ENCODE data around the gene PALLD.
"Not testable (repeated sequence)": the region's sequence is repeated elsewhere in the genome, so short reads cannot be mapped to it uniquely, and the experiment has no call there.

The PALLD gene

DNA sequence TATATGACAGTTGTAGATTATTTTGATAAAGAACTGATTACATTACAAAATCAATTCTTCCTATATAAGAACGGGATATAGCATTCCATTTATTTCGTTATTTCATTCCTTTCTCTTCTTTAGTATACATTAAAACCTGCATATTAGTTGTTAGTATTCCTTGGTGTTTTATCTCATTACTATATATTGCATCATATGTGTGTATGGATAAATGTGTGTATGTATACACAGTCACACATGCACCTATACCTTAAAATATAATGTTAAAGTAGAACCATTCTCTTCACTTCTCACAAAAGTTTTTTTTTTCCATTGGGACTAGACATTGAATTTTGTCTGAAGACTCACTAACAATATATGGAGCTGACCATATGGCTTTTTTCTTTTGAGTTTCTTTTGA lies 5.3 kb upstream of the PALLD start:
- DNase-seq (ENCODE audit: low read depth in 2 of 2): no peak

DNA sequence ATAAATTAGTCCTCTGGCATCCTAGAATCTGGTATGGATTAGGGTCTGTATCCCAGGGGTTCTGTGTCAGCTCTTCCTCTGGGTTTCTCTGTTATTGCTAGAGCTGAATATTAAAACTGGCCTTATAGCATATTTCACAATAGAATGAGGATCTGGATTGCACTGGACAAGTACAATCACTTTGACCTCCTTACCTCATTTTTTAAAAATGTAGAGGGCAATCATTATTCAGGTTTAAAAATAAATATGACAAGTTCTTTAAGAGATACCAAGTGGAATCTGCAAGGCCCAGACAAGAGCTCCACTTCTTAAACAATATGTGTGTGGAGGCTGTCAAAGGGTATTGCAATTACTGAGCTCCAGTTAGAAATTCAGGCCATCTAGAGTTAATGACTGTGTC lies 1.4 kb downstream of the PALLD start:
- DNase-seq (ENCODE audit: low read depth in 2 of 2): no peak

DNA sequence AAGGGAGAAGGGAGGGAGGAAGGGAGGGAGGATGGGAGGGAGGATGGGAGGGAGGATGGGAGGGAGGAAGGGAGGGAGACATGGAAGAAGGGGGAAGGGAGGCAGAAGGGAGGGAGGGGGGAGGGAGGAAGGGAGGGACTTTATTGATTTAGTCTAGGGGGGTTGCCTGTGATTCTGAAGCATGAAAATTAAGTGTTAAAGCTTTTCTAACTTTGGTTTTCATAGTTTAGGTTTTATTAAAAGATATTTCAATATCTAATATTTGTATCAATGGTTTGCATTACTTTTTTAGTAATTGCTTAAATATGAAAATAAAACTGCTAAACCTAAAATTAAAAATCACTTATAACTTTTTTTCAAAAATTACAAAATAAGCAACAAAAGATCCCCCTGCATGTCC lies 2.4 kb downstream of the PALLD start:
- DNase-seq (ENCODE audit: low read depth in 2 of 2): no peak

DNA sequence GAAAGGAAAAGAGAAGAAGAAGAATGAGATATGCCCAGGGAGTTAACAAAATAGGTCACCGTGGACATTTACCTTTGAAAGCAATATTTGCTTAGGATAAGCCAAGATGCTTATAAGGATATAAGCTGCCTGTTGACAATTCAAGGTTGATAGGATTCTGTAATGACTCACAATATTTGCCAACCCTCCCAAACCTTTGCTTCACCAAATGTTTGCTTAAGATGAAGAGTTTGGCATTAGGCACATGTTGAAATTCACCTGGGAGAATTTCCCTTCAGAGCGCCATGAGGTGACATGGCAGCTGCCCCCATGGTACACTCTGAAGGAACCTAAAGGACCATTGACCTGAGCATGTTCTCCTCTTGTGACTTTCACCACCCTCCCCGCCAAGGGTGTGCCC lies 4.6 kb downstream of the PALLD start:
- no peak for DNase-seq (ENCODE audit: low read depth in 2 of 2)

DNA sequence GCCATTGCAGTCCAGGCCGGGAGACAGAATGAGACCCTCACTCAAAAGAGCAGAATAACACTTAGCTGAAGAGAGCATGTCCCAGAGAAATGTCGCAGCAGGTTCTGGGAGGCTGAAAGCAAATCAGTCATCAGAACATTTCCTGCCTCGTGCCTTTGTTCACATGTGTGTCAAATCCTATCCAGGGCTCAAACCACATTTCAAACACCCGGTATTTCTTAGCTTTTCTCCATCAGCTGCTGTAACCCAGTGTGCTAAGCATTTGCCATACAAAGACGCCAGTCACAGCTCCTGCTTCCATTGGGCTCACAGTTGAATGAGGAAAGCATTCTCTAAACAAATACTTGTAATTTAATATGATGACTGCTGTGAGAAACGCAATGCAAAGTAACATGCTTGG lies 6.0 kb downstream of the PALLD start:
- DNase-seq (ENCODE audit: low read depth in 2 of 2): no peak

DNA sequence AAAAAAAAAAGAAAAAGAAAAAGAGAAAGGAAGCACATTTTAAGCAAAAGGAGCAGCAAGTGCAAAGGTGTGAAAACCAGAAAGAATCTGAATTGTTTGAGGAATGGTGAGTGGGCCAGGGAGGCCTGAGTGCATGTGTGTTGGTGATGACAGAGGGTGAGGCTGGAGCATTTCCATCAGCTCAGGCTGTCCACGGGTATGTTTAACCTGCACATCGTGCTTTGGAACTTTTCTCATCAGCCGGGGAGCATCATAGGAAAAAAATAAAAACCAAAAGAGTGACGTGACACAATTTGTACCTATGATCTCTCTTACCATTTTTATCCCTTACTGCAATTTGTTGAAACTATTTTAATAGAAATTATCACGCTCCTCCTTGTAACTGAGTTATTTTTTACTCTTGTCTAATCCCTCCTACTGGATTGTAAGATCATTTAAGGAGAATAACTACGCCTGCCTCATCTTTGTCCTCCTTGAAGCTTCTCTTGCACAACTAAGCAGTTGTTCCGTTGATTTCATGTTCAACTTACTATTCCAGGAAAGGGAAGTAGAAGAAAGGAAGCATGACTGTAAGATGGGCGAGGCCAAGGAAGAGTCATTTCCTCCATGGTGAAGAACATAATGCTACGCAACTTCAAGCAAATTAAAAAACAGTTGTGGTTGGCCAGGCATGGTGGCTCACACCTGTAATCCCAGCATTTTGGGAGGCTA lies 7.0 kb downstream of the PALLD start:
- no peak for DNase-seq (ENCODE audit: low read depth in 2 of 2)

DNA sequence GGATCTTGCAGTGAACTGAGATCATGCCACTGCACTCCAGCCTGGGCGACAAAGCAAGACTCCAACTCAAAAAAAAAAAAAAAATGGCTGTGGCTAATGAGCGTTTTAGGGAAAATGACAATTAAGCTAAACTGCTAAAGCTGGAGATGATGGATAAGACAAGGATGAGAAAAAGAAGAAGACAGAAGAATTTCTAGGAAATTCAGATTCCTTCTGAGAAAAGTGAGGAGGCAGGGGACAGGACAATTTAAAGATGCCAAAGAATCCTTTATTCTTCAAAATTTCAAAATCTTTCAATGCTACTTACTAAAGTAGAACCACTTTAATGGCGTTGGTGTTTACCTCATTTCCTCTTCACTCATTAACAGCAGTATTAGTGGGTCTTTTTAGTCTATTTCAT lies 7.7 kb downstream of the PALLD start:
- DNase-seq (ENCODE audit: low read depth in 2 of 2): no peak

DNA sequence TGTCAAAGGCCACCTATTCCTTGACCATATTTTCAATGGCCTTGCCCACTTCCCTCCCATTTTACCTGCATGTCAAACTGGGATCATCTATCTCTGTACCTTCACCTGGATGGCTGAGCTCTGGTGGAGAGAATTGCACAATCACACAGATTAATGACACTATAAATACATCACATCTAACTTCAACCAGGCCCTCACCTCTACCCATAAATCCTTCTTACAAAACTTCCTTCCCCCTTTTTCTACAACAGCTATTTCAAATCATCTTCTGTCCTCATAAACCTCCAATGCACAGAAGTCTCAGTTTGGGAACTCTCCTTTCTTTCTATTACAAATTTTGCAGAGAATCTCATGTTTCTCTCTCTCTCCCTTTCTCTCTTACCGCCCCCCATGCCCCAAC lies 9.2 kb downstream of the PALLD start:
- DNase-seq (ENCODE audit: low read depth in 2 of 2): no peak

DNA sequence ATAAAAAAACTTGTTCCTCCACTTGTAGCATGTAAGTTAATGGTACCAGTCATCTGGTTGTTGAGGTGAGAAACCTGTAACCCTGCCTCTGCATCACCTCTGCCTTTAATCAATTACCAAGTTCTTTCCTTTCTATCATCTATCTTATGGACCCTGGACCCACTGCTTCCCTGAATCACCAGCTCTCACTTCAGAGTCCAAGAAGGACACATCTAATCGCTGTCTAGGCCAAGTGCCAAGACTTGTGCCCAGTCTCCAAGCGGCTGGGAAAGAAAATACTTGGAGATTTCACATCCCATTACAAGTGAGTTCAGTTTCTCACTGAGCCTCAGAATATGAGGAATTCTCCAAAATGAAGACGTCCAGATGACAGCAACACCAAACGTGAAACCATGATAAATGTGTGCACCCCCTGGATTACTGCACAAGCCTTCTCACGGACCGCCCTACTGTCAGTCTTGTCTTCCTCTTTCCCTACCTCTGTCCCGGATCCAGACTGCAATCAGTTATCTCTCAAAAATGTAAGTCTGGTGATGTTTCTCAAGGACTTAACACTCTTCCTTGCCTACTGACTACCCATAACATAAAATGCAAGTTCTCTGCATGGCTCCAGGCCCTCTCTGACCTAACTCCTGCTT lies 10.4 kb downstream of the PALLD start:
- DNase-seq (ENCODE audit: low read depth in 2 of 2): no peak

DNA sequence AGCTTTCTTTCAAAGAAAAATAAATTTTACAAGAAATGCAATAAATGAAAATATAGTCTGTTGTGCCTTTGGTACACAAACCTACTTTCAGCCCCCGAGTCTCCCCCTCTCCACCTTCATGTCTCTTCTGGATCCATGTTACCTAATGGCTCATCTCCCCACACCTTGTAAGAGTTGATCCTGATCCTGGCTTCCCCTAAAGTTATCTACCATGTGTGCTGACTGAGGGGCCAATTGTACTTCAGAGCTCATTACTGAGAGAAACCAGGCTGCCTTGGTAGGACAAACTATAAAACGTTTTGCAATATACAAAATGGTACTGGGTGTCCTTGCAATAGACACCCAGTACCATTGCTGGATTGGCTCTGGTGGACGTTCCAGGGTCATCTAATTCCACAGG lies 11.8 kb downstream of the PALLD start:
- DNase-seq (ENCODE audit: low read depth in 2 of 2): no peak

DNA sequence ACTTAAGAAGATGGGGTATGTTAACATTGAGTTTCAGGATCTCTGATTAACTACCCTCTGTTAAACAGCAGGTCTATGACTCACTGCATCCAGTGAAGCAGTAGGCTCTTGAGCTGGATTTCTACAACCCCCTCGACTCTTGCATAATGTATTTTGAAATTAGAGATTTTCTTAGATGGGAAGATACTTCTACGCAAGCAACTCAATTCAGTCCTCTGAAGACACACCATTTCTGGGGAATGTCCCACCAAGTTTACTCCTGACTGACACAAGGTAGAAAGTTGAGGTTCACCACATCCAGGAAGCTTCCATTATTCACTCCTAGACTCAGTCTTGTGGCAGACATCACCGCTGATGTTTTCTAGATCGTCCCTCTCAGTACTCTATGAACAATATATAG lies 12.9 kb downstream of the PALLD start:
- peak; percentile 25 to 34 for DNase-seq (ENCODE audit: low read depth in 2 of 2)

DNA sequence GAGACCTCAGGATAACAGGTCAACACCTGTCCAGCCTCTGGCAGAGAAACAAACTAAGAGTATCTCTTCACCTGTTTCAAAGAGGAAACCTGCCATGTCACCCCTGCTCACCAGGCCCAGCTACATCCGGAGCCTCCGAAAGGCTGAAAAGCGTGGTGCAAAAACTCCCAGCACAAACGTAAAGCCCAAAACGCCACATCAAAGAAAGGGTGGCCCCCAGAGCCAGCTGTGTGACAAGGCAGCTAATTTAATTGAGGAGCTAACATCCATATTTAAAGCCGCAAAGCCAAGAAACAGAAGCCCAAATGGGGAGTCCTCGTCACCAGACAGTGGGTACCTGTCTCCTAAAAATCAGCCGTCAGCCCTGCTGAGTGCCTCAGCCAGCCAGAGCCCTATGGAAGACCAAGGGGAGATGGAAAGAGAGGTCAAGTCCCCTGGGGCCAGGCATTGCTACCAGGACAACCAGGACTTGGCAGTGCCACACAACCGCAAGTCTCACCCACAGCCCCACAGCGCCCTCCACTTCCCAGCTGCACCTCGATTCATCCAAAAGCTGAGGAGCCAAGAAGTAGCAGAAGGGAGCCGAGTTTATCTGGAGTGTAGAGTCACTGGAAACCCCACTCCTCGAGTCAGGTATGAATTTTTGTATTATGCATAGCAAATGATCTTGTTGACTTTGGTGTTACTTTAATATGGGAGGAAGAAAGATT lies 15.1 kb downstream of the PALLD start:
- peak; percentile 50 for DNase-seq (ENCODE audit: low read depth in 2 of 2)

DNA sequence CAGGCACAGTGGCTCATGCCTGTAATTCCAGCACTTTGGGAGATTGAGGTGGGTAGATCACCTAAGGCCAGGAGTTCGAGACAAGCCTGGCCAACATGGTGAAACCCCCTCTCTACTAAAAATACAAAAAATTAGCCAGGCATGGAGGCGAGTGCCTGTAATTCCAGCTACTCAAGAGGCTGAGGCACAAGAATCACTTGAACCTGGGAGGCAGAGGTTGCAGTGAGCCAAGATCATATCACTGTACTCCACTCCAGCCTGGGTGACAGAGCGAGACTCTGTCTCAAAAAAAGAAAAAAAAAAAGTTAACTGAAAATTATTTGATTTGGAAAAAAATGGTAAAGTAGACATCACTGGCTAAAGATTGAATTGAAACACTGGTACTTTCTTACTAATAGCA lies 17.0 kb downstream of the PALLD start:
- DNase-seq (ENCODE audit: low read depth in 2 of 2): not testable (repeated sequence)

DNA sequence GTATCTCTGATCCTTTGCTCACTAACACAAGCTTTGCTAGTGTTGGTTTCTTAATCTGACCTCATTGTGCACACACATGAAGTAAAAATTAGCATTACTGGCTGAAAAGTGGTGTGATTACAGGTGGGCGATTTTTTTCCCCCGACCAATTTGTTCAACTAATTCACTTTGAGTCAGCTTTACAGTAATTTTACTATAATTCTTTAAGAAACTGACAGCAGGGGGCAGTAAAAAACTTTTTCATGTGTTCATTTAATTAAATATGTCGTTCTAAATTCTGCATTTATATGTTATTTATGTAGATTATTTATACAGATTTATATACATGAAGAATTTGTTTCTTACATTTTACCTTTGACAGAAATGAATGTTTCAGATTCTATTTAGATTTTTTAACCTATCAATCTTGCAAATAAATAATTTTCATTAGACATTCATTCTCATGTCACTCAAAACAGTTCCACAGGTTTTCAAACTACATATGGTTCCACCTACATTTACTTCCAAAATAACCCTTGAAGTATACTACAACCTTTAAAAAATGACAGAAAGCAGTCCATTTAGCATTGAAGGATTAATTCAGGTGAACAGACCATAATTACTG lies 17.5 kb downstream of the PALLD start:
- DNase-seq (ENCODE audit: low read depth in 2 of 2): no peak

DNA sequence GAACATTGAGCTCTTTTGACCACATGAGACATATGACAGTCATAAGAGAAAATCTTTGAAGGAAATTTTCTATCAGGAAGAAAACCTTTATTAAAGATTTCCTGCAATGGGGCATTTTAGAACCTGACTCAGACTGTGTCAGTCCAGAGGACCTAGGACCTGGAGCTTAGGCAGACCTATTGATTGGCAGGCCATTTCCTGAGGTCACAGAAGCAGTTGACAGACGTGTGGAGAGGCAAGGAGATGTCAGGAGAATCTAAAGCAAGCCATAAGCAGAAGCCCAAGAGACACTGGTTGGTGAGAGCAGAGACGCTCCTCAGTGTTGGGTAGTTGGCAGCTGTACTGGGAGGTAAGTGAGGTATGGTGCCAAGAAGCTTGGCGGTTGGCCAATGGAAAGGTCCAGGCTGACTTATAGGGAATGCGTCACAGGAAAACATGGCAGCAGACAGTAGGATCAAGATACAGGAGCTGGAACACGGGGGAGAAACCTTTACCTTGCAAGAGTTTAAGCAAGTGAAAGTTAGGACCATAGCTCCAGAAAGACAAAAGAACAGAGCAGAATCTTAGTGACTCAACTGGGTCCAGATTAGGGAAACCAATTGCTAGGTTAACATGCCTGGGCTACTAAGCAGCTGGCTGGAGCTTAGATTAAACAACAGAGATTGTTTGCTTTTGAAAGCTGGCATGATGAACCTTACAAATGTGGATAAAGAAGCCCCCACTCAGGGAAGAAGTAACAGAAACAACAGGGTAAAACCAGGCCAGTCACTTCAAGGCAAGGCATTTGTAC lies 18.6 kb downstream of the PALLD start:
- DNase-seq (ENCODE audit: low read depth in 2 of 2): no peak

DNA sequence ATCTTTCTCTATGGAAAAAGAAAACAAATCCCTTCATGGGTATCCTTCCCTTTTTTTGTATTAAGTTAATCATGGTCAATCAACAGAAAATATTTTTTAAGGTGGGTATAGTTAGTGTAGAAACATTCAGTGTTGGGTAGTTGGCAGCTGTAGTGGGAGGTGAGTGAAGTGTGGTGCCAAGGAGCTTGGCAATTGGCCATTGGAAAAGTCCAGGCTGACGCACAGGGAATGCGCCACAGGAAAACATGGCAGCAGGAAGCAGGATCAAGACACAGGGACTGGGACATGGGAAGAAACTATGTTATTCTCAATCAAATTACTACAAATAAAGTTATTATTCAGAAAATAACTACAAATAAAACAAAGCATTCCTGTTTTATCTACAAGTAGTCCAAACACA lies 20.0 kb downstream of the PALLD start:
- no peak for DNase-seq (ENCODE audit: low read depth in 2 of 2)

DNA sequence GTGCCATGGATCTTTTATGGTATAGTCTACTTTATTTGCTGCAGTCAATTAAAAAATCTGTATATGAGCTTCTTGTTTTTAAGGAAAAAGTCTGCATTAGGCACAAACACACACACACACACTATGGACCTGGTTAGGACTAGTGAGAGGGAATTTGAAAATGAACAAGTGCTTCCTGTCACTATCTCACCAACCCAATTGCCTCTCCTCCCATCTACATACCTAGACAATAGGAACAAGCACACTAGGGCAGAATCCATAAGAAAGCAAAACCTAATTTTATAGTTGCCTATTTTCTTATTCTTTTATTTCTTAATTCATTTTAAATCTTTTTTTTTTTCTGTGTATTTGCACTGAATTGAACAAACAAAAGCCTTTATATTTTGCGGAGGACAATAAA lies 22.7 kb downstream of the PALLD start:
- no peak for DNase-seq (ENCODE audit: low read depth in 2 of 2)

DNA sequence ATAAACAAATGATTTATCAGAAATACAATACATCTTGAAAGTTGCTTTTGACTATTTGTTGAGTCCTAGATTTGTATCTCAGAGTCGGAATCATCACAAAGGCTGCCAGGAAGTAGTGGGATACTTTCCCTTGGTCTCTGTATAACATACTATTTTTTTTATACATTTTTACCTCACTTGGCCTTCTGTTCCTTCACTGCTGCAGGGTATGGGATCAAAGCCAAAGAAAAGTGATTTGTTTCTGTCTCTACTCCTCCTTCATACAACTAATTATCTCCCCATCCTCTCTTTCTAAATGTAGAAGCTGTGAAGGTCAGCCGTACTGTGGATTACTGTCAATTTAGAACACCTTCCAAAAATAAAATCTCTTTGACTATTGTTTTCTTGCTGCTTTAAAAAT lies 24.9 kb downstream of the PALLD start:
- no peak for DNase-seq (ENCODE audit: low read depth in 2 of 2)

DNA sequence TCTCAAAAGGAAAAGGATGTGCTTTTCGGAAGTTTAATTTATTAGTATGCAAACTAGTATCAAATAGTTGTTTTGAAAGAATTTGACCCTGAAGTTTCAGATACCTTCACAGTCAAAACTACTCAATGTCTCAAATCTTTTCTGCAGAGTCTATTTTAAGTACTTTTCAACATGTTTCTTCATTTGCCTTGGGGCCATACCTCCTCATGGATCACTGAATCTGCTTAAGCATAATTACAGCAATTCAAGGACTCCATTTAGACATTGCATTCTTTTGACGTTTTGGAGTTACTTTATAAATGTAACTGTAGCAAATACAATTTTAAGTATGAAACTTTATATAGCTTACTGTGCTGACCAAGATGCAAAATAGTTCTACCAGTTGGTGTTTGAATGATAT lies 25.5 kb downstream of the PALLD start:
- DNase-seq (ENCODE audit: low read depth in 2 of 2): no peak

DNA sequence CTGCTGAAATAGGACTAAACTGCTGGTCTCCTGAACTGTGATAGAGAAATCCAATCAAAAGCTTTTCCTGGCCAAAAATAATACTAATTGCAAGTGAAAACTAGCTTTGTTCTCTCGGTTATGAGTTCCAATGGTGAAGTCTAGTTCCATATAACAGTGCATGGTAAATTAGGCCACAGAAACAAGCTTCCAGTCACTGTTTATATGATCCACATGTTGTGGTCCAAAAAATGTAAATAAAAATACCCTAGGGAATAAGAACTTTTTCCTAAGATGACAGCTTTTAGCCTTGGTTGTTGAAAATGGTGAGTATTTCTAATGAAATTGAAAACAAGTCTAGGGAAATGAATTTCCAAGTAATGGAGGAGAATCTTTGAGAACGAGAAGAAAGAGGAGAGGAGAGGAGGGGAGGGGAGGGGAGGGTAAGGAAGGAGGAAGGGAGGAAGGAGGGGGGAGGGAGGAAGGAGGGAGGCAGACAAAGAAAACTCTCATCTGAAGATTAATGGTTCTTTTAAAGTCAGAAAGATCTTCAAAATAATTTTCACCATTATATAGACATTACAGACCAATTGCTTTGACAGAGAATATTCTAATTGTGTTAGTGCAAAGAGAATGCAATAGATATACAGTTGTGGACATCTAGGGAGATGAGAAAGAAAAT lies 26.1 kb downstream of the PALLD start:
- DNase-seq (ENCODE audit: low read depth in 2 of 2): no peak

DNA sequence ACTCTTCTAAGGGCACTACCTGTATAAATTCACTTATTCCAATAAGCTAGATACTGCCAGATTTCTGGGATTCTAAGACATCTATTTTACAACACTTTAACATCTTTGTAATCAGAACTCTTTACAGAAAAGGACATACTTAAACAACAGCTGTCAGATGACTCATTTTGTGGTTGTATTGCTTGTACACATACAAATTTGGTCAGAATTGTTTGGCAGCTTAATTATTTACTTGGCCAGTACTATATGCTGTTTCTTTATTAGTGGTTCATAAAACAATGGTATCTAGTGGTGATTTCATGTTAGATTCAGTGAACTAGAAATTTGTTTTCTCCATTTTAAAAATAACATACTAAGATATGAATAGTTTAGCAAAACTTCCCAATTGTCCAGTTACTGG lies 27.2 kb downstream of the PALLD start:
- DNase-seq (ENCODE audit: low read depth in 2 of 2): no peak

DNA sequence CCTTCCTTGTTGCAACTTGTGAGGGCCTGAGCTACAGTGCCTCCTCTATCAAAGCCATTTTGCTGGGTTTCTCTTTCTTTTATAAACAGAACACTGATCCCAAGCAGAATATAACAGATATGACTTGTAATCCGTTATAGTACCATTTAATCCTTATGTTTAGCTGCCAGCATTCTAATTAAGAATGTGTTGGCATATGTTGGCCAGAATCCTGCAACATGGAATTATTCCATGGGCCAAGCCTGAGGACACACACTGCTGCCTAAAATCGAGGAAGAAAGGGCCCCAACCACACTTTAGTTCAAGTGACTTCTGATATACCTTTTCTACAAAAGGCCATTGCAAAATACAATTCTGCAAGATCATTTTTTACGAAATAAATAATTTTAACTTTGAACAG lies 28.0 kb downstream of the PALLD start:
- no peak for DNase-seq (ENCODE audit: low read depth in 2 of 2)

Data from stimulated activated CD4-positive, alpha-beta T cell treated with anti-CD3 and anti-CD28 coated beads, Interleukin-15, amount 100 ng/mL, for 48 hours (primary cell).